Esophagus muscularis mucosa (tissue), 4 donors: ENCODE measurements around the gene ADGRA1. TPM values are rescaled to one million over a fixed set of nuclear protein-coding genes. Genes with fewer than 3 reads are reported as not detected.
A peak's percentile ranks its signal among the peaks of the same experiment; 100 is the strongest.

Experiments
- DNase-seq: peaks from one replicate; pipeline ENCODE4 v3.0.0-alpha.2; 2017; ENCODE audit errors: extremely low spot score
- H3K27ac ChIP-seq, 4 donors: fragments of 200-600 bp; sonication (generic); replicated peaks in 1 of 4; 1 replicate in 3 of 4; 2 replicates in 1 of 4; pipeline ENCODE4 v1.5.1; 2016 to 2019; ENCODE audit warnings: mild to moderate bottlenecking in 1 of 4
- H3K27me3 ChIP-seq, 4 donors: fragments of 200-600 bp; sonication (generic); one replicate each; pipeline versions ENCODE4 v1.5.1 to v1.6.0; 2016 to 2019
- H3K36me3 ChIP-seq, 4 donors: fragments of 200-600 bp; sonication (generic); one replicate each; pipeline ENCODE4 v1.5.1; 2016 to 2019
- H3K4me1 ChIP-seq, 4 donors: fragments of 200-600 bp; sonication (generic); one replicate each; pipeline ENCODE4 v1.5.1; 2016 to 2019
- H3K4me3 ChIP-seq, 4 donors: fragments of 200-600 bp; sonication (generic); 1 replicate in 2 of 4; 2 replicates in 2 of 4; pipeline ENCODE4 v1.5.1; 2016 to 2019; ENCODE audit warnings: mild to moderate bottlenecking in 4 of 4, moderate library complexity in 1 of 4
- H3K9me3 ChIP-seq, 4 donors: fragments of 200-600 bp; sonication (generic); 1 replicate in 3 of 4; 2 replicates in 1 of 4; pipeline ENCODE4 v1.5.1; 2016 to 2019
- CTCF ChIP-seq, 3 experiments: fragments of 200-600 bp in 2 of 3; fragments of 450-650 bp in 1 of 3; sonication (generic) in 2 of 3; IDR thresholded peaks; one replicate each; pipeline ENCODE4 v1.5.1; 2017 to 2019; ENCODE audit warnings: antibody characterized with exemption in 3 of 3, mild to moderate bottlenecking in 2 of 3, moderate library complexity in 1 of 3
- EP300 ChIP-seq: sonication (generic); formaldehyde crosslinking; IDR thresholded peaks from one replicate; pipeline ENCODE4 v1.6.1; 2017; ENCODE audit warnings: antibody characterized with exemption
- POLR2A ChIP-seq: fragments of 450-650 bp; IDR thresholded peaks from one replicate; pipeline ENCODE4 v1.6.1; 2017; ENCODE audit warnings: antibody characterized with exemption, moderate library complexity, mild to moderate bottlenecking, low read depth
- POLR2AphosphoS5 ChIP-seq, 2 donors: sonication (generic); formaldehyde crosslinking; IDR thresholded peaks; one replicate each; pipeline ENCODE4 v1.6.1; 2017; ENCODE audit warnings: antibody characterized with exemption in 2 of 2
- WGBS: methylation state at CpG from one replicate; pipeline ENCODE4 v1.1.5; 2018; 5-methylcytosine and 5-hydroxymethylcytosine counted together
- intact Hi-C: fragments of 100-400 bp; cut with DNase I; formaldehyde crosslinking; loops from one replicate; pipeline ENCODE4 v1.15.1; 2023
- total RNA-seq, 4 donors: library from RNA; depleted of rRNA; stranded (reverse); fragments of >200 nt; gene quantifications; one replicate each; pipeline versions ENCODE4 v1.1.0 to v1.2.1, GENCODE V29; 2016

ADGRA1 gene
- total RNA-seq, 4 donors from 2014 or later = under 0.01 to 0.06 TPM; not detected in 2

DNA sequence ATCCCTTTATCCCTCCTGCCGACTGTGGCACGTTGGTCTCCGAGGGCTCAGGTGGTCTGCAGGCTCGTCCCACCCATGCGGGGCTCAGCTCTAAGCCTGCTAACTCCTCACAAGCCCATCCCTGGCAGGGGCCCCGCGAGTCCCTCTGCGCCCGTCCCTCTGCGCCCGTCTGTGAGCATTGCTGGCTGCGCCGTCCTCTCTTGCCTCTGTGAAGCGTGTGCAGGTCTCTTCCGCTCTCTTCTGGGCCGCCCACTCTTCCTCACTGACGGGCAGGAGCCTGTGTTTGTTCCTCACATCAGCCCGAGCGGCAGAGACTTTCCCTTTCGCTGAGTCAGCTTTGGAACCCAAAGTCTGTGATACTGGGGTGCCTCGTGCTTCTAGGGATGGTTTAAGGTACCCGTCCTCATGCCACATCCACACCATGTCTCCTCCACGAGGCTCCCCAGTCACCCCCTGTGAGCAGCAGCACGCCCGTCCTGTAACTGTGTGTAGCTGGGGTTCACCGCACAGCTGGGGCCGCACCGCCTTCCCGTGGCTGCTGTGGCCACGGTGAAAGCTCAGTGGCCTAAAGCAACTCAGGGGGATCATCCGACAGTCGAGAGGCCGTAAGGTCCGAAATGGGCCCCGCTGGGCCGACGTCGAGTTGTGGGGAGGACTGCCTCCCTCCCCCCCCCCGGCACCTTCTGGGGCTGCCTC lies 35.5 kb downstream of the ADGRA1 start:
- intact Hi-C loops = no loop called here
- peaks cover 0 to 6% (median 3%) of the 10 kb centered on the region in 4 donors for H3K4me1 ChIP-seq
- no peak for DNase-seq
- H3K36me3 ChIP-seq = no peaks in the 10 kb centered on the region
- TF ChIP-seq POLR2AphosphoS5 (IDR thresholded peaks at IDR 0.05) = no peak
- no peak for TF ChIP-seq EP300
- no peak for TF ChIP-seq POLR2A
- TF ChIP-seq CTCF (IDR thresholded peaks at IDR 0.05) = no peak
- H3K27me3 ChIP-seq = peaks cover 0 to 53% (median 2%) of the 10 kb centered on the region in 4 donors
- WGBS = 79% methylated on average over 32 of the region's 39 CpGs
- no peak overlapping the region for H3K4me3 ChIP-seq
- H3K27ac ChIP-seq = no peak overlapping the region
- H3K9me3 ChIP-seq = peaks cover 0 to 14% (median 6%) of the 10 kb centered on the region in 4 donors

GRCh38 chr10:133123746-133124356 lies 36.1 kb downstream of the ADGRA1 start:
- Histone ChIP-seq H3K27ac (no peak overlapping the region), H3K9me3 (peaks cover 0 to 14% (median 6%) of the 10 kb centered on the region in 4 donors), H3K36me3 (no peaks in the 10 kb centered on the region), H3K4me3 (no peak overlapping the region), H3K27me3 (peaks cover 0 to 56% (median 2%) of the 10 kb centered on the region in 4 donors), H3K4me1 (peaks cover 0 to 6% (median 3%) of the 10 kb centered on the region in 4 donors)
- WGBS = 70% methylated on average over 21 of the region's 23 CpGs
- no peak for TF ChIP-seq CTCF (IDR thresholded peaks at IDR 0.05)
- TF ChIP-seq EP300 = no peak
- no peak for TF ChIP-seq POLR2AphosphoS5 (IDR thresholded peaks at IDR 0.05)
- TF ChIP-seq POLR2A = no peak
- no peak for DNase-seq
- intact Hi-C loops = loop anchor here (2.0 kb wide), 1 partner anchor 287 kb away; no protein-coding TSS in a partner anchor

DNA sequence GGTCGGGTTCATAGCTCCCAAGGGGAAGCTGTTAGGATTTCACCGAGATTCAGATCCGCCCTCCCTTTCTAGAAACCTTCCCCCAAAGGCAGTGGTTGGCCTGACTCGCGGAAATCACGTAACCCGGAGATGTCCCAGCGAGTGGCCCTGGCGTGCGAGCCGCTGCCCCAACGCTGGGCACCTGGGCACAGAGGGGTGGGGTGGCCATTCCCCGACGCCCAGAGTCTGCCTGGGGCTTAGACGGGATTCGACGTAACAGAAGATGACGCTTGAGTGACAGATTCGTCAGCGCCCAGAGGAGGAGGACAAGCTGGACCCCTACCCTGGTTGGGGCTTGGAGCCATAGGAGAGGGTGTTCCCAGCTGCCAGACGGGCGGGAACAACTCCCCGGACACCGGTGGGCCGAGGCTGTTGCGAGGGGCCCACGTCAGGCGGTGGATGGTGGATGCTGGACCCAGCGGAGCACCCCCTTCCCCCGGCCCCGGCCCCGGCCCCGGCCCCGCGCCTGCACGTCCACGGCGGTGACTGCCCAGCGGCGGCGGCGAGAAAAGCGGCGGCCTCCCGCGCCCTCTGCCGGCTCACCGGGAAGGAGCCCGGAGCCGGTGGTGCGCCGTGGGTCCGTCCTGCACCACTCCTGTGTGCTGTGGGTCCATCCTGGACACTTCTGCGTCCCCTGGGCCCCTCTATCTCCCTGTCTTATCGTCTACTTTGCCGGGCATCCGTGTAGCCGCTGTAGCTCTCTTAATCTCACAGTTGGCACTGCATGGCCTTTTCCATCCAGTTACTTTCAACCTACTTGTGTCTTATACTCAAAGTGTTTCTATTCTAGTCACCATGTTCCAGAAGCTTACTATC lies 36.9 kb downstream of the ADGRA1 start:
- TF ChIP-seq CTCF (IDR thresholded peaks at IDR 0.05) = peak in 2 of 3 experiments; percentile 47 to 54
- TF ChIP-seq POLR2A = no peak
- no peak for DNase-seq
- H3K4me1 ChIP-seq = peaks cover 0 to 6% (median 3%) of the 10 kb centered on the region in 4 donors
- H3K27me3 ChIP-seq = peaks cover 0 to 59% (median 2%) of the 10 kb centered on the region in 4 donors
- H3K27ac ChIP-seq = no peak overlapping the region
- no peak overlapping the region for H3K4me3 ChIP-seq
- peaks cover 0 to 7% (median 2%) of the 10 kb centered on the region in 4 donors for H3K9me3 ChIP-seq
- intact Hi-C loops = loop anchor here (2.0 kb wide), 1 partner anchor 288 kb away; no protein-coding TSS in a partner anchor
- WGBS = 44% methylated on average over 25 of the region's 58 CpGs
- H3K36me3 ChIP-seq = no peaks in the 10 kb centered on the region

DNA sequence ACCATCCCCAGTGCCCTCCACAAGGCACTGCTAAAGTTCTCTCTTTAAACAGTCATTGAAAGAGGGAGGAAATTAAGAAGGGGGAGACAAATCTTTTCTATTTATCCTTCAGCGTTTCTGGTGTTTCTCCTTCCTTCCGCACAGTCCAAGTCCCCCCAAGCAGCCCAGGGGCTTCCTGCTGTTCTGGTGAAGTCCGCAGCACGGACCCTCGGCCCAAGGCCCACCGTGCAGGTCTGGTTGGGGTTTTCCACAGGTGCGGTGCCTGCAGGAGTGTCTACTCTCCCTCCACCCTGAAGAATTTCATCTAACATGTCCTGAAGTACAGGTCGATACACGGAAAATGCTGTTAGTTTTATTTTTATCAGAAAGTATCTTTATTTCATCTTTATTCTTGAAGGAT lies 38.2 kb downstream of the ADGRA1 start:
- Histone ChIP-seq H3K4me3 (no peak overlapping the region), H3K27me3 (peaks cover 0 to 59% (median 2%) of the 10 kb centered on the region in 4 donors), H3K27ac (no peak overlapping the region), H3K4me1 (peaks cover 0 to 6% (median 3%) of the 10 kb centered on the region in 4 donors), H3K36me3 (no peaks in the 10 kb centered on the region), H3K9me3 (no peaks in the 10 kb centered on the region)
- TF ChIP-seq POLR2AphosphoS5 (IDR thresholded peaks at IDR 0.05) (no peak), EP300 (no peak), POLR2A (no peak), CTCF (IDR thresholded peaks at IDR 0.05) (no peak)
- WGBS = 94% methylated on average over 9 of the region's 9 CpGs
- no peak for DNase-seq
- intact Hi-C loops = loop anchor here (2.0 kb wide), 1 partner anchor 289 kb away; no protein-coding TSS in a partner anchor
